Neural cell (in vitro differentiated cells): ENCODE results near the gene IL6R. TPM values are rescaled to one million over a fixed set of nuclear protein-coding genes. Genes with fewer than 3 reads are reported as not detected.

Experiments used
- H2AFZ ChIP-seq: fragments of 200-600, 300-800 bp; sonication (generic), shearing (Covaris generic); 2 replicates; pipeline ENCODE4 v1.6.0; 2014; ENCODE audit warnings: low read depth, mild to moderate bottlenecking, antibody characterized with exemption, low read length, moderate library complexity
- H3F3A ChIP-seq: fragments of 200-600 bp; shearing (Covaris generic); 2 replicates; pipeline ENCODE4 v1.6.1; 2016; ENCODE audit warnings: mild to moderate bottlenecking, moderate library complexity, mixed read lengths, antibody characterized with exemption, low read length; ENCODE audit not compliant: insufficient read depth, poor library complexity, severe bottlenecking
- H3K27ac ChIP-seq: fragments of 200-600, 300-800 bp; sonication (generic), shearing (Covaris generic); 2 replicates; pipeline ENCODE4 v1.5.1; 2014; ENCODE audit warnings: mild to moderate bottlenecking, low read length, moderate library complexity
- H3K27me3 ChIP-seq: fragments of 300-800, 200-600 bp; sonication (generic), shearing (Covaris generic); 2 replicates; pipeline ENCODE4 v1.6.0; 2014; ENCODE audit warnings: mild to moderate bottlenecking, low read depth, low read length, moderate library complexity; ENCODE audit not compliant: insufficient read depth
- H3K36me3 ChIP-seq: fragments of 300-800, 200-600 bp; sonication (generic), shearing (Covaris generic); 2 replicates; pipeline ENCODE4 v1.5.1; 2014; ENCODE audit warnings: mild to moderate bottlenecking, antibody characterized with exemption, low read length, moderate library complexity; ENCODE audit not compliant: insufficient read depth
- H3K4me2 ChIP-seq: fragments of 300-800, 200-600 bp; sonication (generic), shearing (Covaris generic); 2 replicates; pipeline ENCODE4 v1.6.0; 2014; ENCODE audit warnings: mild to moderate bottlenecking, low read length
- H3K4me3 ChIP-seq: fragments of 300-800, 200-600 bp; sonication (generic), shearing (Covaris generic); 2 replicates; pipeline ENCODE4 v1.5.1; 2014; ENCODE audit warnings: mild to moderate bottlenecking, low read length, moderate library complexity
- H3K79me2 ChIP-seq: fragments of 200-600 bp; shearing (Covaris generic); replicated peaks from 2 replicates; pipeline ENCODE4 v1.6.0; 2014; ENCODE audit warnings: mild to moderate bottlenecking, low read length, moderate library complexity; ENCODE audit not compliant: insufficient read depth
- H3K9ac ChIP-seq: fragments of 300-800, 200-600 bp; sonication (generic), shearing (Covaris generic); 2 replicates; pipeline ENCODE4 v1.6.1; 2016; ENCODE audit warnings: mild to moderate bottlenecking, low read length, mixed read lengths
- H3K9me2 ChIP-seq: fragments of 200-600 bp; shearing (Covaris generic); 2 replicates; pipeline ENCODE4 v1.6.1; 2016; ENCODE audit warnings: mild to moderate bottlenecking, low read length, mixed read lengths; ENCODE audit not compliant: insufficient read depth
- H3K9me3 ChIP-seq: fragments of 200-600, 300-800 bp; sonication (generic), shearing (Covaris generic); 2 replicates; pipeline ENCODE4 v1.6.1; 2016; ENCODE audit warnings: mild to moderate bottlenecking, mixed run types, low read length, moderate library complexity, mixed read lengths
- H4K20me1 ChIP-seq: fragments of 200-600 bp; shearing (Covaris generic); 2 replicates; pipeline ENCODE4 v1.6.1; 2016; ENCODE audit warnings: mild to moderate bottlenecking, mixed run types; ENCODE audit not compliant: insufficient read depth
- CTCF ChIP-seq: fragments of 450-650 bp; IDR thresholded peaks from 2 replicates; pipeline ENCODE4 v1.5.1; 2014; ENCODE audit warnings: antibody characterized with exemption, mild to moderate bottlenecking, moderate library complexity; ENCODE audit not compliant: poor library complexity, severe bottlenecking
- EP300 ChIP-seq: fragments of 450-650 bp; conservative IDR thresholded peaks from 2 replicates; pipeline ENCODE4 v1.6.1; 2014; ENCODE audit warnings: antibody characterized with exemption, mild to moderate bottlenecking, moderate library complexity; ENCODE audit not compliant: poor library complexity, severe bottlenecking
- EZH2 ChIP-seq: fragments of 200-600, 300-800 bp; shearing (Covaris generic), sonication (generic); IDR thresholded peaks from 2 replicates; pipeline ENCODE4 v1.6.1; 2014; ENCODE audit warnings: antibody characterized with exemption, low read length, borderline replicate concordance, mild to moderate bottlenecking; ENCODE audit not compliant: insufficient read depth, poor library complexity, severe bottlenecking
- MXI1 ChIP-seq: fragments of 450-650 bp; conservative IDR thresholded peaks from 2 replicates; pipeline ENCODE4 v1.6.1; 2014; ENCODE audit warnings: antibody characterized with exemption, mild to moderate bottlenecking; ENCODE audit not compliant: poor library complexity, severe bottlenecking
- POLR2AphosphoS5 ChIP-seq: IDR thresholded peaks from 2 replicates; pipeline ENCODE4 v1.6.1; 2012
- RAD21 ChIP-seq: fragments of 450-650 bp; conservative IDR thresholded peaks from 2 replicates; pipeline ENCODE4 v1.6.1; 2014; ENCODE audit warnings: antibody characterized with exemption, mild to moderate bottlenecking, moderate library complexity
- REST ChIP-seq: IDR thresholded peaks from 2 replicates; pipeline ENCODE4 v1.6.1; 2012; ENCODE audit warnings: borderline replicate concordance
- SMC3 ChIP-seq: fragments of 450-650 bp; conservative IDR thresholded peaks from 2 replicates; pipeline ENCODE4 v1.6.1; 2014; ENCODE audit warnings: antibody characterized with exemption, mild to moderate bottlenecking, moderate library complexity; ENCODE audit not compliant: poor library complexity
- TAF1 ChIP-seq: IDR thresholded peaks from 2 replicates; pipeline ENCODE4 v1.6.1; 2012; ENCODE audit warnings: low read depth
- polyA plus RNA-seq: library from polyadenylated mRNA; depleted of rRNA; stranded (reverse); fragments of >200 nt; gene quantifications from 2 replicates; pipeline ENCODE4 v1.2.3, GENCODE V29; 2014

Gene IL6R
- polyA plus RNA-seq, 1 donor from 2014 or later: not detected

GRCh38 chr1:154418062-154418921 is 13.1 kb downstream of the IL6R start:
- Histone ChIP-seq H2AFZ (no peak overlapping the region), H3K4me2 (no peak overlapping the region), H3K79me2 (no peaks in the 10 kb centered on the region), H3K9me3 (no peaks in the 10 kb centered on the region), H3K27me3 (no peaks in the 10 kb centered on the region), H4K20me1 (no peaks in the 10 kb centered on the region), H3K27ac (no peak overlapping the region), H3K4me3 (no peak overlapping the region), H3K9me2 (no peaks in the 10 kb centered on the region), H3K9ac (no peak overlapping the region), H3F3A (no peaks in the 10 kb centered on the region), H3K36me3 (no peaks in the 10 kb centered on the region)
- no peak for TF ChIP-seq EZH2
- TF ChIP-seq RAD21: no peak
- TF ChIP-seq EP300: no peak
- no peak for TF ChIP-seq TAF1
- TF ChIP-seq REST: no peak
- TF ChIP-seq CTCF: no peak
- TF ChIP-seq POLR2AphosphoS5: no peak
- no peak for TF ChIP-seq SMC3
- TF ChIP-seq MXI1: no peak

DNA sequence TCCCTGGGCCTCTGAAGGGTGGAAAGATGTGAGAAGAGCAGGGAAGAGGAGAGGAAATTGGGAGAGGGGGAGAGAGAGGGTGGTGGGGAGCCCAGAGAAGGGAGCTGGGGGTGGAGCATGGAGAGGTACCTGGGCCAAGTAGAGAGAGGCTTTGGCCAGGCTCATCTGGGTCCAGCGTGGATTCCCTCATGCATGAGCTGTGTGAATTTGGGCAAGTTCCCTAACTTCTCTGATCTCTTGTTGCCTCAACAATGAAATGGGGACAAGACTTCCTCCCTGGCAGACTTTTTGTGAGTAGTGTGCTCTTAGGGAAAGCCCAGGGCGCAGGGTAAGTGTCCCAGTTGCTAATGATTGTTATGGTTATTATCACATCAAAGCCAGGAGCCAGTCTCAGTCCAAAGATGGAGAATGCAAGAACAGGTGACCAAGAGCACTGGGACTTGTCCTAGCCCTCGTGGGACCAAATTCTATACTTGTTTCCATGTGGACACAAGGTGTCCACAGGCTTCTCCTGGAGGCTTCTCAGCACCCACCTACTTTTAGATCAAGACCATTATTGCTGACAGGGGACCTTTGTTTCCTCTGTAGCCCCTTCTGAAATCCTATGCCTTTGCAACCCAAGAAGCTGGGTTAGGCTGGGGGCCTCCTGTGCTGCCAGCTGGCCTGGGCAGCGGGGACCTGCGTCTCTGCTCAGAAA is 13.9 kb downstream of the IL6R start:
- H3K79me2 ChIP-seq: no peaks in the 10 kb centered on the region
- no peaks in the 10 kb centered on the region for H3K9me3 ChIP-seq
- H3F3A ChIP-seq: no peaks in the 10 kb centered on the region
- no peak overlapping the region for H2AFZ ChIP-seq
- no peaks in the 10 kb centered on the region for H3K36me3 ChIP-seq
- no peak overlapping the region for H3K9ac ChIP-seq
- H3K4me2 ChIP-seq: no peak overlapping the region
- H3K27ac ChIP-seq: no peak overlapping the region
- TF ChIP-seq EP300 (no peak), EZH2 (no peak), RAD21 (no peak), CTCF (no peak), REST (no peak), POLR2AphosphoS5 (no peak), TAF1 (no peak), MXI1 (no peak)
- no peaks in the 10 kb centered on the region for H4K20me1 ChIP-seq
- H3K9me2 ChIP-seq: no peaks in the 10 kb centered on the region
- no peak overlapping the region for H3K4me3 ChIP-seq
- no peaks in the 10 kb centered on the region for H3K27me3 ChIP-seq
